GM18507 (cell line): Measurements from ENCODE around the gene HERC6.
A peak's percentile ranks its signal among the peaks of the same experiment; 100 is the strongest.
"Not testable (repeated sequence)": the region's sequence is repeated elsewhere in the genome, so short reads cannot be mapped to it uniquely, and the experiment has no call there.

ENCODE experiments used
- DNase-seq: peaks from one replicate; pipeline ENCODE4 v3.0.0; 2011; ENCODE audit warnings: low read depth; ENCODE audit not compliant: insufficient read length; ENCODE audit errors: extremely low spot score
- FAIRE-seq: peaks from 2 replicates; lab custom pipeline; 2011; peaks lifted over from hg19 to GRCh38; lab: Jason Lieb, UNC

The HERC6 gene

DNA sequence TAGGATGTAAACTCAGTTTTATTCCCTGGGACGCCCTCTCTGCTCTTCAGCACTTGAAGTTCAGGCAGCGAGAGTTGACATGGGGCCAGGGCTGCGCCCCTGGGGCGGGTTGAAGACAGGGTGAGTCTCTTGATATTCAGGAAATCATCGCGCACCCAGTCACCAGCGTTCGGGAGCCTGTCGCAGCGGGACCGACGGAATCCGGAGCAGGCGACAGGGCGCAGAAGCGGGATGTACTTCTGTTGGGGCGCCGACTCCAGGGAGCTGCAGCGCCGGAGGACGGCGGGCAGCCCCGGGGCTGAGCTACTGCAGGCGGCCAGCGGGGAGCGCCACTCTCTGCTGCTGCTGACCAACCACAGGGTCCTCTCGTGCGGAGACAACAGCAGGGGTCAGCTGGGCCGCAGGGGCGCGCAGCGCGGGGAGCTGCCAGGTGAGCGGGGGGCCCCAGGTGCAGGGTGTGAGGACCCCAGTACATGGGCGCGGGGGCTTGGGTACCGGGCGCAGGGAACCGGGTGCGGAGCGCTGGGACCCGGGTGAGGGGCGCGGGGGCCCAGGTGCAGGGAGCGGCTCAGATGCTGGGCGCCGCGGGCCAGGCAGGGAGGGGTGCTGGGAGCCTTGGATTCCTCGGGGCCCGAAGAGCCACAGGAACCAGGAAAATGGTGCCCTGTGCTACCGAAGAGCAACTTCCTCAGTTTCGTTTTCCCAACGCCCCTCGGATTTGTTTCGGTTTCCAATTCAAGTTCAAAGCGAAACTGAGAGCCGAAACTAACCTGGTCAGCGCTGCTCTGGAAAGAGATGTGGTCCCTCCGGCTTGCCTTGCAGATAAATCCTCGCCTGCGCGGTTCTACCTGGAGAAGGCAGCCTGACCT lies at the start of gene HERC6:
Gene HERC6 (plus strand): TSS at position 162 of the 869 bp plus-strand sequence. CDS start 70 bp downstream, at position 232.
- FAIRE-seq (peak; percentile 97), DNase-seq (peak; percentile 59)

DNA sequence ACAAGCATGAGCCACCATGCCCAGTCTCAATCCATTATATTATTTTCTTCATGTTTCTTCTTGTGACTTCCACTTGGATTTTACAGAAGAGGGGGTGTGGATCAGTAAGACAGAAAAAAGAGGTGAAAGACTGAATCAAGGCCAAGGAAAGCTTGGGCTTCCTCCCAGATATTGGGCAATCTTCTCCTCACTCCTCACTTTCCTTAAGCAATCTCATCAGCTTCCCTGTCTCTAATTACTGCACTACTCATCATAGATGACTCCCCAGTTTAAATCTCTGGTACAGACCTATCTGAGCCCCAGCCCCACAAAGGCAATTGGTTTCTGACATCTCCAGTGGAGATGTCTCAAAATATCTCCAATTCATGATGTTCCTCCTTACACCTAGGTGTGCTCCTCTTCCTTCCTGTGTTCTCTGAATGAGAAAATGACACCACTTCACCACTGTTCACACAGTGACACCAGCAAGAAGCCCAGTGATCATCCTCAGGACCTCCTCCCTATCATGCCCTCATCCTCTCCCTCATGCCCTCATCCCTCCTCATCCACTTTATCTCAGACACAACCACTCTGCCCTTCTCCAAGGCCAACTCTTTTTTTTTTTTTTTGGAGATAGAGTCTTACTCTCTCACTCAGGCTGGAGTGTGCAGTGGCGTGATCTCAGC lies 44.8 kb upstream of the HERC6 start:
- FAIRE-seq (no peak), DNase-seq (no peak)

DNA sequence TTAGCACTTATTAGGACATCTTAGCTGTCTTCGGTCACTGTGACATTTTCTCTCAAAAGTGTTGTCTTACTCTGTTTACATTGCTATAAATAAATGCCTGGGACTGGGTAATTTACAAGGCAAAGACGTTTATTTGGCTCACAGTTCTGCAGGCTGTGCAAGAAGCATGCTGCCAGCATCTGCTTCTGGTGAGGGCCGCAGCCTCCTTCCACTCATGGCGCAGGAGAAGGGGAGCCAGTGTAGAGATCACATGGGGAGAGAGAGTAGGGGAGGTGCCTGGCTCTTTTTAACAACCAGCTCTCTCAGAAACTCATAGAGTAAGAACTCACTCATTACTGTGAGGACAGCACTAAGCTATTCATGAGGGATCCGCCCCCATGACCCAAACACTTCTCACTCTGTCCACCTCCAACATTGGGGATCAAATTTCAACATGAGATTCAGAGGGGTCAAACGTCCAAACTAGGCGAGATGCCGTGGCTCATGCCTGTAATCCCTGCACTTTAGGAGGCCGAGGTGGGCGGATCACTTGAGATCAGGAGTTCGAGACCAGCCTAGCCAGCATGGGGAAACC lies 43.5 kb upstream of the HERC6 start:
- no peak for DNase-seq
- no peak for FAIRE-seq

DNA sequence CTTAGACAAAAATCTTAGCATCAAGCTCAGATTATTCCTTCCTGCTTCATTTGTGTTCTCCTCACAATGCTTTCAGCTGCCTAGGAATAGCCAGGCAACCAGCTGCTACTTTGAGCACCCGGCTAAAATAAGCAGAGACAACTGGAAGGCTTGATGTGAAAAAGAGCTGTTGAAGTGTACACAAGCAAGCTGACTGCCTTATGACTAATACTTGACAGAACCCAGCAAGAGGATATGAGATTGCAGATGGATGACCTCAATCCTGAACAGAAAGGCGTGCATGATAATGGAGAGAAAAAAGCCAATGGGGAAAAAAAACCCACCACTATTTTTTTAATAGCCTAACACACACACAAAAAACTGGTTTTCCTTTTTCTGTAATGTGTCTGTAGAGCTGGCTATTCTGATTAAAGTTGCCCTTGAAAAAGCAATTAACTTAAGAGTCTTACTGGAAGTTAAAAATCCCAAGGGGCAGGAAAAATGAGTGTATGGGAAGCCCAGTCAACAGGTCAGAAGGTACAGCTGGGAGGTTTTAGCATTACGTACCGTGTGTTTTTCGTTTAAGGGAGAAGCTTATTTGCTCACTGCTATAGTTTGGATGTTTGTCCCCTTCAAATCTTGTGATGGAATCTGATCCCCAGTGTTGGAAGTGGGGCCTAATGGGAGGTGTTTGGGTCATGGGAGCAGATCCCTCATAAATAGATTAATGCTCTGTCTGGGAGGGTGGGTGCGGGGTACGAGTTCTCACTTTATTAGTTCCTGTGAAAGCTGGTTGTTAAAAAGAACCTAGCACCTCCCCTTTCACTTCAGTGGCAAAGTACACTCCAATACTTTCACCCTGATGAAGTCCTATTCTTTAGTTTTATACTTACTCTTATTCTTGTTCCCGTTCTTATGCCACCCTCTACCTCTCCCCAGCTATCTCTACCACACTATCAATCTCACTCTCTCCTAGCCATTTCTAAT lies 37.1 kb upstream of the HERC6 start:
- FAIRE-seq (no peak), DNase-seq (no peak)

- not testable (repeated sequence) for DNase-seq, FAIRE-seq
Measured at GRCh38 chr4:88346902-88347301, 31.8 kb upstream of the HERC6 start.

DNA sequence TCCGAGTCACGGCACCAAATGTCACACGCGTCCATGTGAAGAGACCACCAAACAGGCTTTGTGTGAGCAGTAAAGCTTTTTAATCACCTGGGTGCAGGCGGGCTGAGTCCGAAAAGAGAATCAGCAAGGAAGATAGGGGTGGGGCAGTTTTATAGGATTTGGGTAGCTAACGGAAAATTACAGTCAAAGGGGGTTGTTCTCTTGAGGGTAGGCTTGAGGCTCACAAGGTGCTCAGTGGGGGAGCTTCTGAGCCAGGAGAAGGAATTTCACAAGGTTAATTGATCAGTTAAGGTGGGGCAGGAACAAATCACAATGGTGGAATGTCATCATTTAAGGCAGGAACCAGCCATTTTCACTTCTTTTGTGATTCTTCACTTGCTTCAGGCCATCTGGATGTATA lies 29.9 kb upstream of the HERC6 start:
- FAIRE-seq, DNase-seq: not testable (repeated sequence)

- DNase-seq, result no peak
- FAIRE-seq, result no peak
Measured at GRCh38 chr4:88350786-88351185, 27.9 kb upstream of the HERC6 start.

- DNase-seq (no peak), FAIRE-seq (no peak)
Measured at GRCh38 chr4:88352062-88352740, 26.5 kb upstream of the HERC6 start.

GRCh38 chr4:88353324-88353723 lies 25.3 kb upstream of the HERC6 start:
- DNase-seq, result no peak
- FAIRE-seq, result no peak

DNA sequence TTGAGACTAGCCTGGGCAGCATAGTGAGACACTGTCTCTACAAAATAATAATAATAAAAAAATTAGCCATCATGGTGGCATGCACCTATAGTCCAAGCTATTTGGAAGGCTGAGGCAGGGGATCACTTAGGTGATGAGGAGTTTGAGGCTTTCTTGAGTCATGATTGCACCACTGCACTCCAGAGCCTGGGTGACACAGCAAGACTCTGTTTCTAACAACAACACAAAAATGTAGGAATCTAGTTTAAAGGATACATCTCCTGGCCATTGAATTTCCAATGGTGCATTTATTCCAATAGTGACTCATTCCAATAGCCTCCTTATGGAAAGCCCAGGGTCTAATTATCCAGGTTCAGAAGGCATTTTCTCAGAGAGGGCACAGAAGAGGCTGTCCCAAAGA lies 21.9 kb upstream of the HERC6 start:
- DNase-seq (no peak), FAIRE-seq (no peak)

- FAIRE-seq, result no peak
- DNase-seq, result no peak
Measured at GRCh38 chr4:88357262-88357661, 21.4 kb upstream of the HERC6 start.

DNA sequence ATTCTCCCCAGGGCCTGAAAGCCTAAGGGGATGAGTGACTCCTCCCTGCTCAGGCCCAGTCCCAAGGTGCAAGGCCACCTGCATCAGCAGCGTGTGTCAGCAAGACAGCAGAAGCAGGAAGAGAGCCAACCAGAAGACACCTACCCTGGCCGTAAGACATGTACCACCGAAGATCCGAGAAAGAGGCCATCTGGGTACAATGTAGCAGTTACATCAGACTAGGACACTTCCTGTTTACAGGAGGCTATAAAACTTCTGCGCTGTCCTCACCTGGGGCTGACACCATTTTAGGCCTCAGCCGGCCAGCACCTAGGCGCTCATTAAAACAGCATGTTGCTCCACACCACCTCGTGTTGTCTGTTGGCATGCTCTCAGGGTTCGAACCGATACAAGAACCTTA lies 19.1 kb upstream of the HERC6 start:
- no peak for FAIRE-seq
- no peak for DNase-seq

- no peak for DNase-seq
- no peak for FAIRE-seq
Measured at GRCh38 chr4:88360256-88360655, 18.4 kb upstream of the HERC6 start.

DNA sequence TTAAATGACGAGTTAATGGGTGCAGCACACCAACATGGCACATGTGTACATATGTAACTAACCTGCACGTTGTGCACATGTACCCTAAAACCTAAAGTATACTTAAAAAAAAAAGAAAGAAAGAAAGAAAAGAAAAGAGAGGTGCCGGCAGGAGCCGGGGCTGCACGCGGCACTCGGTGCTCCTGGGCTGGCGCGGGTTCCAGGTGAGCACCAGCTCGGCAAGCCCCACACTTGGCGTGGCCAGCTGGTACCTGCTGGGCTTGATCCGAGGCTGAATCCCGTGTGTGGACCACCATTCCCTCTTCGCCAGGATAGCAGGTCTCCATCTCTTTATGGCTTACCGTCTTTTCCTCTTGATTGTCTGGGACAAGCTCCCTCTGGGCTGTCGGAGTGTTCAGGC lies 17.9 kb upstream of the HERC6 start:
- FAIRE-seq (no peak), DNase-seq (no peak)

DNA sequence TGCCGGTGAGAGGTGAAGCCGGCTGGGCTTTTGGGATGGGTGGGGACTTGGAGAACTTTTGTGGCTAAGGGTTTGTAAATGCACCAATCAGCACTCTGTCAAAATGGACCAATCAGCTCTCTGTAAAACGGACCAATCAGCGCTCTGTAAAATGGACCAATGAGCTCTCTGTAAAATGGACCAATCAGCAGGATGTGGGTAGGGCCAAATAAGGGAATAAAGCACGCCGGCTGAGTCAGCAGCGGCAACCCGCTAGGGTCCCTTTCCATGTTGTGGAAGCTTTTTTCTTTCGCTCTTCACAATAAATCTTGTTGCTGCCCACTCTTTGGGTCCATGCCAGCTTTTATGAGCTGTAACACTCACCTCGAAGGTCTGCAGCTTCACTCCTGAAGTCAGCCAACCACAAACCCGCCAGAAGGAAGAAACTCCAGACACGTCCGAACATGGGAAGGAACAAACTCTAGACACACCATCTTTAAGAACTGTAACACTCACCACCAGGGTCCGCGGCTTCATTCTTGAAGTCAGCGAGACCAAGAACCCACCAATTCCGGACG lies 17.4 kb upstream of the HERC6 start:
- not testable (repeated sequence) for DNase-seq, FAIRE-seq

DNA sequence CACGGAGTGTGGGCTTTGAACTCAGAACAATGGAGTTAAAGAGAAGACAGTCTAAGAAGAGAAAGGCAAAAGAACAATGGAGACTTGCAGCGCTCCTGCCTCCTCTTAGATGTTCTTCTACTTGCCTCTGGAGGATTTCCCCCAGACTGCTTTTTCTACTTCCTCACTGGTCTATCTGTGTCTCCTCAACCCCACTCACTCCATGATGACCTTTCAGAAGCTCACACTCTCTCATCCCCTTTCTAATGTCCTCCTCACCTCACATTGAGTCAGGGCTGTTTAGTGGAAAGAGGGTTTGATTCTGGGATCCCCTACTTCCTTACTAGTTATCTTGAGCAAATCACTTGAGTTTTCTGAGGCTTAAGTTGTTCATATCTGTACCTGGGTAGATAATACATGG lies 12.2 kb upstream of the HERC6 start:
- DNase-seq, result no peak

DNA sequence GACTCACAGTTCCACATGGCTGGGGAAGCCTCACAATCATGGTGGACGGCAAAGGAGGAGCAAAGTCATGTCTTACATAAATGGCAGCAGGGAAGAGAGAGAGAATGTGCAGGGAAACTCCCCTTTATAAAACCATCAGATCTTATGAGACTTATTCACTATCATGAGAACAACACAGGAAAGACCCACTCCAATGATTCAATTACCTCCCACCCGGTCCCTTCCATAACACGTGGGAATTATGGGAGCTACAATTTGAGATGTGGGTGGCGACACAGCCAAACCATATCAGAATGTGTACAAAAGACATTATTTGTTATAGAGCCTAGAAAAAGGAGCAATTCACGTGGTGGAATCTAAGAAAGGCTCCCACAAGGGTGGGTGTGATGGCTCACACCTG lies 10.8 kb upstream of the HERC6 start:
- DNase-seq (no peak), FAIRE-seq (no peak)

More for the DNA sequence above, 12.2 kb upstream of the HERC6 start:
- FAIRE-seq, result no peak

GRCh38 chr4:88369180-88369812 lies 9.4 kb upstream of the HERC6 start:
- FAIRE-seq, DNase-seq: not testable (repeated sequence)
